Liver (tissue), 3 donors: ENCODE measurements around the gene OR2AE1.

ENCODE experiments used
- JUND ChIP-seq, 2 donors: IDR thresholded peaks; 2 replicates each; pipeline ENCODE4 v1.6.1; 2016; ENCODE audit warnings: antibody characterized with exemption in 2 of 2
- RAD21 ChIP-seq, 2 donors: IDR thresholded peaks; 2 replicates each; pipeline ENCODE4 v1.6.1; 2016; ENCODE audit warnings: antibody characterized with exemption in 2 of 2, mild to moderate bottlenecking in 2 of 2
- REST ChIP-seq: IDR thresholded peaks from 2 replicates; pipeline ENCODE4 v1.6.1; 2016; ENCODE audit warnings: antibody characterized with exemption, mild to moderate bottlenecking
- RXRA ChIP-seq, 2 donors: IDR thresholded peaks; 2 replicates each; pipeline ENCODE4 v1.6.1; 2017 to 2018; ENCODE audit warnings: antibody characterized with exemption in 2 of 2, mild to moderate bottlenecking in 1 of 2
- SP1 ChIP-seq: IDR thresholded peaks from 2 replicates; pipeline ENCODE4 v1.6.1; 2018; ENCODE audit warnings: antibody characterized with exemption, mild to moderate bottlenecking
- TAF1 ChIP-seq: conservative IDR thresholded peaks from 2 replicates; pipeline ENCODE4 v1.6.1; 2016; ENCODE audit warnings: antibody characterized with exemption, mild to moderate bottlenecking
- ZBTB33 ChIP-seq: IDR thresholded peaks from 2 replicates; pipeline ENCODE4 v1.6.1; 2016; ENCODE audit warnings: antibody characterized with exemption
- TF ChIP-seq, protein P1 (sequence below): fragments of 150-350 bp; IDR thresholded peaks from 2 replicates; pipeline ENCODE4 v1.5.1; 2017; ENCODE audit warnings: improper control_type of control experiment, low read depth, low read length; ENCODE audit not compliant: missing input control
- TF ChIP-seq, protein P2 (sequence below): IDR thresholded peaks from 2 replicates; pipeline ENCODE4 v1.6.1; 2016; ENCODE audit warnings: antibody characterized with exemption
- donor health status: healthy.
- donor health status: healthy.

DNA sequence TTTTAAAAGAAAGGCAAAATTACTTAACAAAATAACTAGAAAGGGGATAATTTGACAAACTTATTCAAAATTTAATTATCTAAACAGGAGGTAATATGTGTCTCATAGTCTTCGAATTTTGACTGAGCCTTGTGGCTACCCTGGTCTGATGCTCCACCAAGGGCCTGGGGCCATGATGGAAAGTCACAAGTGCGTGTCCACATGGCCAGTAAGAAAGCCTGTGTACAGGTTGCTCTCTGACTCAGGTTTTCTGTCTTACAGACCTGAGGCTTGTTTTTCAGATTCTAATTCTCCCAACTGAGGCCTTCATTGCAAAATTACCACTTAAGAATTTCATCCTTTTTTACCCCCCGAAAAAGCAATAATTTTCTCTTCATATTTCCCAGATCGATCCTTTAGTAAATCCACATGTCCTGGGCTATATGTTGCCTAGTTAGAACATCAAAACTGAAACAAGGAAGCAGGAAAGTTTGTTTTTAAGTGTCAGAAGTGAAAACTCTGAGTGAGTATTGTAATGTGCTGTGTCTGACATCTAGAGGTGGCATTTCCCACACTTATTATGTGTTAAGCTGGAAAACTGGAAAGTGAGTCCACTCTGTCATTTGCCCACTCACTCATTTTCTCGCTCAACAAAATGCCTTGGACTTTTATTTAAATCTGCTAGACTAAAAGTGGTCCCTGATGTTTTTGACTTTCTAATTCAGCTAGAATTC lies 39.0 kb downstream of the OR2AE1 start:
- TF ChIP-seq, protein P1, sequence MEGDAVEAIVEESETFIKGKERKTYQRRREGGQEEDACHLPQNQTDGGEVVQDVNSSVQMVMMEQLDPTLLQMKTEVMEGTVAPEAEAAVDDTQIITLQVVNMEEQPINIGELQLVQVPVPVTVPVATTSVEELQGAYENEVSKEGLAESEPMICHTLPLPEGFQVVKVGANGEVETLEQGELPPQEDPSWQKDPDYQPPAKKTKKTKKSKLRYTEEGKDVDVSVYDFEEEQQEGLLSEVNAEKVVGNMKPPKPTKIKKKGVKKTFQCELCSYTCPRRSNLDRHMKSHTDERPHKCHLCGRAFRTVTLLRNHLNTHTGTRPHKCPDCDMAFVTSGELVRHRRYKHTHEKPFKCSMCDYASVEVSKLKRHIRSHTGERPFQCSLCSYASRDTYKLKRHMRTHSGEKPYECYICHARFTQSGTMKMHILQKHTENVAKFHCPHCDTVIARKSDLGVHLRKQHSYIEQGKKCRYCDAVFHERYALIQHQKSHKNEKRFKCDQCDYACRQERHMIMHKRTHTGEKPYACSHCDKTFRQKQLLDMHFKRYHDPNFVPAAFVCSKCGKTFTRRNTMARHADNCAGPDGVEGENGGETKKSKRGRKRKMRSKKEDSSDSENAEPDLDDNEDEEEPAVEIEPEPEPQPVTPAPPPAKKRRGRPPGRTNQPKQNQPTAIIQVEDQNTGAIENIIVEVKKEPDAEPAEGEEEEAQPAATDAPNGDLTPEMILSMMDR = peak; percentile 34
- TF ChIP-seq, protein P2, sequence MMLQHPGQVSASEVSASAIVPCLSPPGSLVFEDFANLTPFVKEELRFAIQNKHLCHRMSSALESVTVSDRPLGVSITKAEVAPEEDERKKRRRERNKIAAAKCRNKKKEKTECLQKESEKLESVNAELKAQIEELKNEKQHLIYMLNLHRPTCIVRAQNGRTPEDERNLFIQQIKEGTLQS = no peak
- TF ChIP-seq SP1 (no peak), REST (no peak), TAF1 (no peak), JUND (IDR thresholded peaks at IDR 0.05) (no peak), RXRA (IDR thresholded peaks at IDR 0.05) (no peak), RAD21 (IDR thresholded peaks at IDR 0.05) (peak; percentile 72 to 76), ZBTB33 (no peak)
